NT2/D1 (cell line): ENCODE measurements around the gene CHCHD10.

Source experiments
- SUZ12 ChIP-seq: IDR thresholded peaks from 2 replicates; pipeline ENCODE4 v1.6.1; 2011; ENCODE audit not compliant: insufficient read length, insufficient read depth; ENCODE audit errors: extremely low read depth
- YY1 ChIP-seq: IDR thresholded peaks from 2 replicates; pipeline ENCODE4 v1.6.1; 2011; ENCODE audit not compliant: insufficient read length, insufficient read depth
- ZNF274 ChIP-seq: IDR thresholded peaks from 2 replicates; pipeline ENCODE4 v1.6.1; 2011; ENCODE audit warnings: mild to moderate bottlenecking, low read depth, low read length

GRCh38 chr22:23791738-23792645 is 24.2 kb upstream of the CHCHD10 start:
- TF ChIP-seq ZNF274 = no peak
- TF ChIP-seq YY1 = no peak
- TF ChIP-seq SUZ12 = no peak
